Large intestine (tissue), 3 donors: Measurements from ENCODE around the gene TAF4. TPM values are rescaled to one million over a fixed set of nuclear protein-coding genes. Genes with fewer than 3 reads are reported as not detected.
"Not testable (repeated sequence)": the region's sequence is repeated elsewhere in the genome, so short reads cannot be mapped to it uniquely, and the experiment has no call there.

Experiments
- DNase-seq, 2 donors: peaks; one replicate each; pipeline versions ENCODE4 v3.0.0 to v3.0.0-alpha.2; 2013
- H3K27ac ChIP-seq: one replicate; pipeline ENCODE4 v1.5.1; 2013; ENCODE audit warnings: low read length
- H3K27me3 ChIP-seq: 2 replicates; pipeline ENCODE4 v1.6.1; 2013; ENCODE audit warnings: low read length; ENCODE audit not compliant: control insufficient read depth, insufficient read depth
- H3K36me3 ChIP-seq: 2 replicates; pipeline ENCODE4 v1.6.1; 2013; ENCODE audit warnings: low read length; ENCODE audit not compliant: control insufficient read depth, insufficient read depth
- H3K4me1 ChIP-seq: one replicate; pipeline ENCODE4 v1.6.1; 2013; ENCODE audit warnings: low read length; ENCODE audit not compliant: control insufficient read depth, insufficient read depth
- H3K4me3 ChIP-seq: one replicate; pipeline ENCODE4 v1.5.1; 2013; ENCODE audit warnings: low read length
- H3K9me3 ChIP-seq: one replicate; pipeline ENCODE4 v1.6.1; 2013; ENCODE audit warnings: mild to moderate bottlenecking, low read depth, low read length, moderate library complexity; ENCODE audit not compliant: control insufficient read depth
- WGBS: methylation state at CpG from one replicate; pipeline ENCODE4 v1.1.5; 2013; ENCODE audit warnings: low lambda C conversion rate; ENCODE audit not compliant: insufficient coverage; 5-methylcytosine and 5-hydroxymethylcytosine counted together
- polyA plus RNA-seq: library from polyadenylated mRNA; unstranded; fragments of 120-200 nt; gene quantifications from one replicate; pipeline ENCODE4 v1.2.1, GENCODE V29; 2013

The TAF4 gene
- polyA plus RNA-seq, 1 donor, result 17.4 TPM

DNA sequence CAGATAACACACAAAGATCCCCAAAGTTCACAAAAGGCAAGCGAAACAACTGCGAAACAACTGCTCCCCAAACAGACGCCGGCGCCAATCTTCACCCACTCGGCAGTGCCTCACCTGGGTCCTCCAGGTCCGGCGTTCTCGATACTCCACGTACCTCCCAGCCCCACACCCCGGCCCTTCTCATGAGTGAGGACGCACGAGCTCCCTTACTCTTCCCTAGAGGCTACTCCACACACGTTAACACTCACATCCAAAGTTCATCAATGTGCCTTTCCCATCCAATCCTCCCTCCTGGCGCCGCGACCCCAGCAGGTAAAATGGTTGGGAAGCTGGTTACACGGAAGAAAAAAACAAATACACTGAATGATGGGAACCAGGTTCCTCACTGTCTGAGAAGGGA lies 77.0 kb downstream of the TAF4 start:
- Histone ChIP-seq H3K27me3 (no peaks in the 10 kb centered on the region), H3K9me3 (peaks cover 19% of the 10 kb centered on the region), H3K4me1 (no peaks in the 10 kb centered on the region), H3K36me3 (peaks cover 68% of the 10 kb centered on the region), H3K27ac (no peak overlapping the region), H3K4me3 (no peak overlapping the region)
- no peak for DNase-seq
- no CpG with 5 or more reads among the region's 18 CpGs for WGBS

DNA sequence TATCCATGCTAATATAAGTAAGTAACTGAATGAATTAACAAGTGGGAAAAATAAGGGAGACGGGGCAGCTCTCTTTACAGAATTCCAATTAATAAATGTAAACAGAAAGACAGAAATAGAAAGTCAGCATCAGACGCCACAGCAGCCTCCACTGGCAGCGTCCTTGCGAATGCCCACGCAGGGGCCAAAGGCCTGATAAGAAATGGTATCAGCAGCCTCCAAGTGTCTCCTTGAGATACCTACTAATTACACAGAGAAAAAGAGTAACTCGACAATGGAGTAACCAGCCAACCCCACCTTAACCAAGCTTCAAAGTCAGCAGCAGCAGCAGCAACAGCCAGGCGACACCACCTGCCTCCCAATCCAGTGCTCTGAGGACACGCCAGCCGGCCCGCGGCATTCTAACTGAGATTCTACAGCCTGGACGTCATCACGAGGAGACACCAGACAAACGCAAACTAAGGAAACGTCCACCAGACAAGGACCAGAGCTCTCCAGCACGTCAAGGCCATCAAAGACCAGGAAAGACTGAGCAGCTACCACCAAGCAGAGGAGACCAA lies 78.8 kb downstream of the TAF4 start:
- DNase-seq, result no peak
- no peak overlapping the region for H3K27ac ChIP-seq
- WGBS, result no CpG with 5 or more reads among the region's 16 CpGs
- peaks cover 51% of the 10 kb centered on the region for H3K36me3 ChIP-seq
- H3K4me1 ChIP-seq, result no peaks in the 10 kb centered on the region
- no peak overlapping the region for H3K4me3 ChIP-seq
- H3K9me3 ChIP-seq, result peaks cover 15% of the 10 kb centered on the region
- H3K27me3 ChIP-seq, result no peaks in the 10 kb centered on the region

- Histone ChIP-seq H3K27ac (no peak overlapping the region), H3K4me1 (no peaks in the 10 kb centered on the region), H3K27me3 (no peaks in the 10 kb centered on the region), H3K9me3 (no peaks in the 10 kb centered on the region), H3K4me3 (no peak overlapping the region), H3K36me3 (peaks cover 43% of the 10 kb centered on the region)
- no peak for DNase-seq
- WGBS, result 90% methylated on average over 2 of the region's 6 CpGs
Measured at GRCh38 chr20:61985096-61985495, 80.6 kb downstream of the TAF4 start.

DNA sequence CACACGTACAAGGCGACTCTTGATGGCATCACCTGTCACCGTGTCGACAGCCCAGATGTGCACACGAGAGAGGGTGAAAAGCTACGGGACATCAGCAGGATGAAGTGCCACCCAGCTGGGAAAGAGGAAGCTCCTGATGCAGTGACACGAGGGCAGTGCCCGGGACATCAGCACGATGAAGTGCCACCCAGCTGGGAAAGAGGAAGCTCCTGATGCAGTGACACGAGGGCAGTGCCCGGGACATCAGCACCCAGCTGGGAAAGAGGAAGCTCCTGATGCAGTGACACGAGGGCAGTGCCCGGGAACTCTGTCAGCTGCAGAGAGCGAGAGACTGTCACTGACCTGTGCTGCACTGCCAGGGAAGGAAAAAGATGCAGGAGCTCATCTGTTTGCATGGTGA lies 81.2 kb downstream of the TAF4 start:
- not testable (repeated sequence) for DNase-seq, H3K27me3 ChIP-seq, H3K4me1 ChIP-seq, H3K4me3 ChIP-seq, H3K27ac ChIP-seq, H3K9me3 ChIP-seq
- WGBS, result no CpG with 5 or more reads among the region's 14 CpGs
- peaks cover 41% of the 10 kb centered on the region for H3K36me3 ChIP-seq

- no CpG with 5 or more reads among the region's 17 CpGs for WGBS
Measured at GRCh38 chr20:61983965-61984364, 81.7 kb downstream of the TAF4 start.

DNA sequence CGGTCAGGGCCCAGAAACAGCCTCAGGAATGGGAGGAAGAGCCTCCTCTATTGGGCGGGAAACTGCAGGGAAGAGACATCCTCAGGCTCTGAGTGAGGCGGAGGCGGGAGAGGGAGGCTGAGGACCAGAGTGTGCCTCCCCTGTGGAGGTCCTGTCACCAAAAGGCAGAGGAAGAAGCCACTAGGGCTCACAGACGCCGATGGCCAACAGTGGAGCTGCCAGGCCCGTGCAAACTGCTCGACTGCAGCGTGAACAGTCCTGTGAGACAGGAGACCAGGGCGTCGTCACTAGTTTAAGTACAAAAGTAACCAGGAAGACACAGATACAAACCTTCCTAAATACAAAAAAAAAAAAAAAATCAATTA lies 82.7 kb downstream of the TAF4 start:
- H3K9me3 ChIP-seq, result no peaks in the 10 kb centered on the region
- no peak overlapping the region for H3K4me3 ChIP-seq
- no peaks in the 10 kb centered on the region for H3K4me1 ChIP-seq
- 100% methylated on average over 3 of the region's 11 CpGs for WGBS
- H3K36me3 ChIP-seq, result peaks cover 31% of the 10 kb centered on the region
- no peaks in the 10 kb centered on the region for H3K27me3 ChIP-seq
- no peak for DNase-seq
- H3K27ac ChIP-seq, result no peak overlapping the region

More at GRCh38 chr20:61983965-61984364, 81.7 kb downstream of the TAF4 start:
- no peak for DNase-seq
- Histone ChIP-seq H3K27ac (no peak overlapping the region), H3K36me3 (peaks cover 38% of the 10 kb centered on the region), H3K4me1 (no peaks in the 10 kb centered on the region), H3K4me3 (no peak overlapping the region), H3K27me3 (no peaks in the 10 kb centered on the region), H3K9me3 (no peaks in the 10 kb centered on the region)

GRCh38 chr20:61982191-61982950 lies 83.3 kb downstream of the TAF4 start:
- Histone ChIP-seq H3K4me3 (no peak overlapping the region), H3K4me1 (no peaks in the 10 kb centered on the region), H3K36me3 (peaks cover 28% of the 10 kb centered on the region), H3K9me3 (no peaks in the 10 kb centered on the region), H3K27ac (no peak overlapping the region), H3K27me3 (no peaks in the 10 kb centered on the region)
- WGBS, result 100% methylated on average over 1 of the region's 18 CpGs
- DNase-seq, result no peak

DNA sequence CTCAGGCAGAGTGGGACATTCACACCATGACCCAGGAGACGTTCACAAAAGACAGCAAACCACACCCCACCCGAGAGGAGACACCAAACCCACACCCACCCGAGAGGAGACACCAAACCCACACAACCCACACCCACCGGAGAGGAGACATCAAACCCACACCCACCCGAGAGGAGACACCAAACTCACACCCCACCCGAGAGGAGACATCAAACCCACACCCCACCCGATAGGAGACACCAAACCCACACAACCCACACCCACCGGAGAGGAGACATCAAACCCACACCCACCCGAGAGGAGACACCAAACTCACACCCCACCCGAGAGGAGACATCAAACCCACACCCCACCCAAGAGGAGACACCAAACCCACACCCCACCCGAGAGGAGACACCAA lies 84.0 kb downstream of the TAF4 start:
- not testable (repeated sequence) for H3K27ac ChIP-seq, H3K4me3 ChIP-seq, H3K9me3 ChIP-seq, DNase-seq, H3K4me1 ChIP-seq, H3K27me3 ChIP-seq
- H3K36me3 ChIP-seq, result peaks cover 31% of the 10 kb centered on the region
- no CpG with 5 or more reads among the region's 11 CpGs for WGBS

DNA sequence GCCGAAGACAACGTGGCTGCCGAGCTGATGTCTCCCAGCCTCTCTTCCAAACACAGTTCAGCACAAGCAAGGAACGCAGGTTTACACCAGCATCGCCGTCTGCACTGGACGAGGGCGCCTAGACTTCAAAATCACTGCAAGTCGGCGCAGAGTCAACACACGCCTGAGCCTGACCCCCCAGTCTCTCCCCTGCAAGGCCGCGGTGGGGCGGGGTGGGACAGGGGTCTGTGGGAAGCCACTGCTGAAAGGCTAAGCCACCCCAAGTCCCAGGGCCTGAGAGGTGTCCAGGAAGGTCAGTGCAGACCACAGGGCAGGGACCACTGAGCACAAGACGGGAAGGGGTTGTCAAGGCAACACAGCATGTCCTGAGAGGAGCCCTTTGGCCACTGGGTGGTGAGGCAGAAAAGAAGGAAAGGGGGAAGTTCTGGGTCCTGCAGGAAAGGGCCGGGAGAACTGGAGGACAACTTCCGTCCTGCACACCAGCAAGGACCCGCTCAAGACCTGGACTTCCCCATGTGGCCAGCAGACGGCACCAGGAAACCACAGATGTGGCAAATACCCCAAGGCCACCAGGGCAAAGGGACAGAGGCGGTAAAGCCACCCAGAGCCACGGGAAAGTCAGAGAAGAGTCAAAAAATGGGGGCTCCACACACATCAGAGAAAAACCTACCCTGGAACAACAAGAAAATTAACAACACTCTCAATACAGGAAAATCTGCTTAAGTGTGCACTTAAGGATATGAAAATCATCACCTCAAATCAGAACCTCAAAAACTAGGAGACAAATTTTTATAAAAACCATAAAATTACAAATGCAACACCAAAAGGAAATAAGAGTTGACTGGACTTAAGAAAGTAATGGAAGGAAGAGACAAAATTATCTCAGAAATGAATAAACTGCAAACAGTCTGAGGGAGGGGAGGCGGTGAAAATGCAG lies 84.8 kb downstream of the TAF4 start:
- no peaks in the 10 kb centered on the region for H3K4me1 ChIP-seq
- H3K27me3 ChIP-seq, result no peaks in the 10 kb centered on the region
- no peak overlapping the region for H3K27ac ChIP-seq
- H3K4me3 ChIP-seq, result no peak overlapping the region
- DNase-seq, result no peak
- H3K36me3 ChIP-seq, result peaks cover 36% of the 10 kb centered on the region
- WGBS, result 100% methylated on average over 1 of the region's 22 CpGs
- no peaks in the 10 kb centered on the region for H3K9me3 ChIP-seq
